ENCODE measurements around the gene VARS2. TPM values are rescaled to one million over a fixed set of nuclear protein-coding genes. Genes with fewer than 3 reads are reported as not detected.

VARS2 gene
- total RNA-seq, 1 donor from 2014 or later = 33.2 TPM

DNA sequence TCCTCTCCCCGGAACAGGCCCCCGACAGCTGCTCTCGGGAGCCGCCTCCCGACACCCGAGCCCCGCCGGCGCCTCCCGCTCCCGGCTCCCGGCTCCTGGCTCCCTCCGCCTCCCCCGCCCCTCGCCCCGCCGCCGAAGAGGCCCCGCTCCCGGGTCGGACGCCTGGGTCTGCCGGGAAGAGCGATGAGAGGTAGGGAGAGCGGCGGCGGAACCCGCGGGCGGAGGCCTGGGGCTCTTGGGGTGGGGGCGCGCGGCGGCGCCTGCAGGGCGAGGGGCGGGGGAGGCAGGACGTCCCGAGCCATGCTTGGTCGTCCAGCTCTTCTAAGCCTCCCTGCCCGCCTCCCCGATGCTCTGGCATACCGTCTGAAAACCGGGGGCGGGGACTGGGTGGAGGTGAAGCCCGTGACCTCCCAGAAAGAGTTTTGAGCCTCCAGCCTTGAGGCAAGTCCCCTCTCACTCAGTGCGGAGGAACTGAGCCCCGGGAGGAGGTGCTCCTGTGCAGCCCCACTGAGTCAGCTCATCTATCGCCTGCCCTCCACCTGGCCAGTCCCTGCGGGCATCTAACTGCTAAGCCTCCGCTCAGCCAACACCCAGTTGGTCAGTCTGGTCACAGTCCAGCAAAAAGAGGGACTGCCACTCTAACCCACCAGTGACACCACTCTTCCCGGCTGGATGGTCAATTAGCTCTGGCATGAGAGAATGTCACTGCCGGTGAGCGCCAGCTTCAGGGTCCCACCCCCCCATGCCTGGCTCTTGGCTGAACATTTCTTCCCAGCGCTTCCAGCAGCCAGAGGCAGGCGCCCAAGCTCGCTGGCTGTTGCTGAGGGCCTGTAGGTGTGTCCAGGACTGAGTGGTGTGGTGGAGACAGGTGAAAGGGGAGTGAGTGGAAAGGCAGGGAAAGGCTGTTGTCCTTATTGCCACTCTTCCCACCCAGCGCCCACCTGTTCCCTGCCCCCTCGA, 29.2 kb upstream of the VARS2 start:
- no peak for DNase-seq (ENCODE audit: low spot score)

DNA sequence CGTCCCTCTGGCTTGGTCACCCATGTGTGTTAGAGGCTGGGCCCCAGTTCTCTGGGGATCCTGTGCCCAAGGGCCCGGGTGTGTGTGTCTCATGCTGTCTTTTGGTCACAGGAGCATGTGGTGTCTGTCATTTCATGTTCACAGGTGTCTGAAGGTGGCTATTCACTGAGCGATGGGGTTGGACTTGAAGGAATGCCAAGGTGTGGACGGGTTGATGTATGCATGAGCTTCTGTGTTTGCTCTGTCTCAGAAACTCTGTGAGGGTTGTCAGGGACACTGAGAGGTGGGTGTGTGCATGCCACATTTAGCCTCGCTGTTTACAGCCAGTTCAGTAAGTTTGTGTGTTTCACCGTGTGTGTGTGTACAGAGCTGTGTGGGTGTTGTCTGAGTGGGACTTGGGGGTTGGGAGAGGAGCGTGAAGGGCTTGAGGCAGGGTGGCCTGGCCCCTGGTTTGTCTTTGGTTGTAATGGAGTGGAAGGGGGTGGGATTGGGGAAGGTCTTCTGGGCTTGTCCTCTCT, 28.5 kb upstream of the VARS2 start:
- no peak for DNase-seq (ENCODE audit: low spot score)

DNA sequence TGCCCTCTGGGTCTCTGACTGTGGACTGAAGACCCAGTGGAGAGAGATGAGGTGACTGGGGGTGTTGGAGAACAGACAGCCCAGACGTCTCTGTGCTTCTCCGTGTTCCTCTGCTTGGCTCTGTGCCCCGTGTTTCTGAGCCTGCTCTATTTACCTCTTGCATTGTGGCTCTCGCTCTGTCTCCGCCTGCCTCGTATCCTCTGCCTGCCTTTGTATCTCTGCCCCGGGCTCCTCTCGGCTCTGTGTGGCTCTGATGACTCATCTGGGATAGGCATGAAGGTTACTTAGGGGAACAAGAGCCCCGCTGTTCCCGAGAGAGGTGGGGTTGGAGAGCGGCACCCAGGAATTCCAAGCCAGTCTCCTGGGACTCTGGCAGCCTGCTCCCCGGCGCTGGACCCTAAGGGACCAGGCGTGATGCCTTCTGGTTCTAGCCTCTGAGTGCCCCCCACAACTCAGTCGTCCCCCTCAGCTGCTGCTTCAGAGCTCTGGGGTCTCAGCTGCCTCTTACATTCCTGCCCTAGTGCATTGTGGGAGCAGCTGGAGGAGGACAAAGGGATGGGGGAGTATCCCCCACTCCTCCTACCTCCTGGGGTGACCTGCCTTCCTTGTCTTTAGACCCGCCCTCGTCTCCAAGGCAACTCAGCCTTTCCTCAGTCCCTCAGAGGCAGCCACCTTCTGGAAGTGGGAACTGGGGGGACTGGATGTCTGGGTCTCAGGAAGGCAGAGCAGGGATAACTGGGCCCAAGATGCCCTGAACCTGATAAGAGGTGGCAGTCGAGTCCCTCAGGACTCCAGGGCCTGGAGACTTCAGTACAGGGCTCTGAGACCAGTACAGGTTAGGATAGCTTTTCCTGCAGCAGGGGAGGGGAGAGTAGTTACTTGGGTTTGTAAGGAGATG, 27.8 kb upstream of the VARS2 start:
- DNase-seq (ENCODE audit: low spot score) = no peak

DNA sequence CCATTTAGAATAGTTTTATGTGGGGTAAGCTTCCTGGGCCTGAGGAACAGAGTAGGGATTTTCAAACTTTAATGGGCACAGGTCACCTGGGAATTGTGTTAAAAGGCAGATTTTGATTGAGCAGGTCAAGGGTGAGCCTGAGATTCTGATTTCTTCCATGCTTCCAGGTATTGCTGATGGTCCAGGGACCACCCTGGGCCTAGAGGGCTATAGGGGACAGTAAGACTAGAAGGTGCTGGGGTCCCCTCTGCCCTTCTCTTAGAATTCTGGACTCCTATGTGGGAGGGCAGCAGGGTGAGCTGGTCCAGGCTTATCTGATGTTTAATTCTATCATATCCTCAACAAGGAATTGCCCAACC, 27.2 kb upstream of the VARS2 start:
- DNase-seq (ENCODE audit: low spot score) = no peak

DNA sequence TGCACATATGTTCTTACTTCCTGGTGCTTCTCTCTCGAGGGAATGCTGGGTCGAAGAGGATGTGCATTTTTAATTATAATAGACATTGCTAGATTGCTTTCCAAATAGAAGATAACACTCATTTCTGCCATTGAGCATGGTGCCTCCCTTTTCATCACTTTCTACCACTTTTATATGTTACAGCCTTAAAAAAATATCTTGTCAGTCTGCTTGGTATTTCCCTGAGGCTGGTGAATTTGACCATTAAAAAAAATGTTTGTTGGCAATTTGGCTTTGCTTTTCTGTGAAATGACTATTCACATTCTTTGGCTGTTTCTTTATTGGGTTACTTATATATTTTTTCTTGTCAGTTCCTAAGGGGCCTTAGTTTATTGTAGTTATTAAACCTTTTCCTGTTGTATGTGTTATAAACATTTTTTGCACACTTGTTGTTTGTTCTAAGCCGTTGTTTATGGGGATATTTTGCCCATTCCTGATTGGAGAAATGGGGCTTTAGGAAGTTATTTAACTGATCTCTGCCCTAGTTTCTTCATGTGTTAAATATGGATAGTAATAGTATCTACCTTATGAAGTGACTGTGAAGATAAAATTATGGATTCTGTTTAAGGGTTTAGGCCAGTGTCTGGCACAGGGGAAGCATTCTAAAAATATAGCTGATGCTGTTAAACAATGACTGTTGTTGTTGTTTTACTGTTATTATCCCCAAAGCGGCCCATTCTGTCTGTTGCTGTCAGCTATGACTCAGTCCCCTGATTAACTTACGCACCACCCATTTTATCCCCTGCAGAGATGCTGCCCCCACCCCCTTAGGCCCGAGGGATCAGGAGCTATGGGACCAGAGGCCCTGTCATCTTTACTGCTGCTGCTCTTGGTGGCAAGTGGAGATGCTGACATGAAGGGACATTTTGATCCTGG, 25.9 kb upstream of the VARS2 start:
- DNase-seq (ENCODE audit: low spot score) = no peak

DNA sequence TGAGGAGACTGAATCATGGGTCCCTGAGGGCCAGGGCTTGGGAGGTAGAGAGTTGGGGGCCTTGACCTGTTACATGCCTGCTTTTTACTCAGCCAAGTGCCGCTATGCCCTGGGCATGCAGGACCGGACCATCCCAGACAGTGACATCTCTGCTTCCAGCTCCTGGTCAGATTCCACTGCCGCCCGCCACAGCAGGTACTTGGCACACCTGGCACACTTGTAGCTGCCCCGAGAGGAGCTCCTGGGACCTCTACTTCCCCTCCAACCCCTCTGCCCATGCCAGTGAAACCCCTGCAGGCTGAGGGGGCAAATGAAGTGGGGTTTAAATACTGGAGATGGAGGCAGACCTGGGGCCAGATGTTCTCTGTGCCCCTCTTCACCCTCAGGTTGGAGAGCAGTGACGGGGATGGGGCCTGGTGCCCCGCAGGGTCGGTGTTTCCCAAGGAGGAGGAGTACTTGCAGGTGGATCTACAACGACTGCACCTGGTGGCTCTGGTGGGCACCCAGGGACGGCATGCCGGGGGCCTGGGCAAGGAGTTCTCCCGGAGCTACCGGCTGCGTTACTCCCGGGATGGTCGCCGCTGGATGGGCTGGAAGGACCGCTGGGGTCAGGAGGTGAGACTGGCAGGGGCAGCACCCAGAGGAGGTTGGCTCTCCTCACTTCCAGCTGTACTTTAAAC, 25.1 kb upstream of the VARS2 start:
- DNase-seq (ENCODE audit: low spot score) = no peak

DNA sequence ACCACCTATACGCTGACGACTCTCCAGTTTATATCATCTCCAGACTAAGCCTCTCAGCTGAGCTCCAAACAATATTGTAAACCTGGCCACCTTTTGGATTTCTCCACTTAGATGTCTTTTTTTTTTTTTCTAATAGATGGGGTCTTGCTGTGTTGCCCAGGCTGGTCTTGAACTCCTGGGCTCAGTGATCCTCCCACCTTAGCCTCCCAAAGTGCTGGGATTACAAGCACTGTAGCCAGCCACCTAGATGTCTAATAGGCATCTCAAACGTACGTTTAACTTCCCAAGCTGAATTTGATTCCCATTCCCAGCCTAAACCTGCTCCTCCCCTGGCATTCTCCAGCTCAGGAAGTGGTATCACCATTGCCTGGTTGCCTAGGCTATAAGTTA, 24.5 kb upstream of the VARS2 start:
- no peak for DNase-seq (ENCODE audit: low spot score)

DNA sequence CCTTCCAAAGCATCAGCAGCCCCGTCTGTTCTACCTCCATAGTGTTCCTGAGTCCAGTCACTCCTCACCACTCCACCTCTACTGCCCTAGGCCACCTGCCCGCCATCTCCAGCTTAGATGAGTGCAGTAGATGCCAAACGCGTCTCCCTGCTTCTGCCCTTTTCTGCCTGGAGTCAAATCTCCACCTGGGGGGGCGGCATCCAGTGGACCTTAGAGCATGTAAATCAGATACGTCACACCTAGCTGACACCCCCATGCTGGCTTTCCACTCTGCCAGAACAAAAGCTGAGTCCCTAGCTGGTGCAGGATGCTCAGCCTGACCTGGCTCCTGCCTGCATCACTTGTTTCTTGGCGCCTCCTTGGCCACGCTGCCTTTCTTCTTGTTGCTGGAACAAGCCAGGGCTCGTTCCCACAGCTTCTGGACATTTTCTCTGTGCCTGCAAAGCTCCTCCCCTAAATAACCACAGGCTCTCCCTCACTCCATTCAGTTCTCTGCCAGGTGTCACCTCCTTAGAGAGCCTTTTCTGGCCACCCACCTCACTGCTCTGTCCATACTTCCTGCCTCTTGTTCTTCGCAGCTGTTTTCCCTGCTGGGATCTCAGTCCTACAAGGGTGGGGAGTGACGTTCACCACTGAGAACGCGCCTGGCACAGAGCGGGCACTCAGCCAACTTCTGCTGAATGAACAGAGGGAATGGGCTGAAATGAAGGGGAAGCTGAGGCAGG, 24.0 kb upstream of the VARS2 start:
- peak; percentile 49 for DNase-seq (ENCODE audit: low spot score)

DNA sequence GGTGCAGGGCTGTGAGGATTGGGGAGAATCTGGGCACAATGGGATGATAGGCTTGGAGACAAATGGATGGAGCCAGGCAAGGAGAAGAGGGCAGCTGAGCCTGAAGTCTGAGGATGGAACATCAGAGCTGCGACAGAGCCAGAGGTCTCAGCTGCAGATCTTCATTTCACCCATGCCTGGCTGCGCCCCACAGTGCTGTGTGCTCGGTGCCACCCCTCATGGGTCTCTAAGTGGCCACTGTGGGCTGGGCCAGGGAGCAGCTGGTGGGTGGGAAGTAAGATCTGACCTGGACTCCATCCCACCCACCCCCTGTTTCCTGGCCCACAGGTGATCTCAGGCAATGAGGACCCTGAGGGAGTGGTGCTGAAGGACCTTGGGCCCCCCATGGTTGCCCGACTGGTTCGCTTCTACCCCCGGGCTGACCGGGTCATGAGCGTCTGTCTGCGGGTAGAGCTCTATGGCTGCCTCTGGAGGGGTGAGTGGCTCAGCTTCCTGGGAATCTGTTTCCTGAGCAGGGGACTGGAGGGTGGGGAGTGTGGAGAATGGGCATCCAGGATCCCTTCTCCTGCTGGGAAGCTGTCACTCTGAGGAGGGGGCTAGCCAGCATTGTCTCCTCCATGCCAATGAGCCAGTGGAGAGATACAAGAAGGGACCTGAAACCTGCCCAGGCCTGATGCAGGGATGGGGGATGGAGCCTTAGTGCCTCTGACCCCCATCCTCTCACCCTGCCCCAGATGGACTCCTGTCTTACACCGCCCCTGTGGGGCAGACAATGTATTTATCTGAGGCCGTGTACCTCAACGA, 23.2 kb upstream of the VARS2 start:
- no peak for DNase-seq (ENCODE audit: low spot score)

DNA sequence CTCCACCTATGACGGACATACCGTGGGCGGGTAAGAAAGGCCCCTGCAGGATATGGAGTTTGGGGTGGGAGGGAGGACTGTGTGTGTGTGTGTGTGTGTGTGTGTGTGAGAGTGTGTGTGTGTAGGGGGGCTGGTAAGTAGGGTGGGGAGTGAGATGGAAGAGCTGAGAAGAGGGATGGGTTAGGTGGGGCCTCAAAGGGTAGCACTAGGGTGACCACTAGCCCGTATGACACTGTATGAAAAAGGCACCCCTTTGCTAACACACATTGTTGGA, 22.7 kb upstream of the VARS2 start:
- DNase-seq (ENCODE audit: low spot score) = no peak

DNA sequence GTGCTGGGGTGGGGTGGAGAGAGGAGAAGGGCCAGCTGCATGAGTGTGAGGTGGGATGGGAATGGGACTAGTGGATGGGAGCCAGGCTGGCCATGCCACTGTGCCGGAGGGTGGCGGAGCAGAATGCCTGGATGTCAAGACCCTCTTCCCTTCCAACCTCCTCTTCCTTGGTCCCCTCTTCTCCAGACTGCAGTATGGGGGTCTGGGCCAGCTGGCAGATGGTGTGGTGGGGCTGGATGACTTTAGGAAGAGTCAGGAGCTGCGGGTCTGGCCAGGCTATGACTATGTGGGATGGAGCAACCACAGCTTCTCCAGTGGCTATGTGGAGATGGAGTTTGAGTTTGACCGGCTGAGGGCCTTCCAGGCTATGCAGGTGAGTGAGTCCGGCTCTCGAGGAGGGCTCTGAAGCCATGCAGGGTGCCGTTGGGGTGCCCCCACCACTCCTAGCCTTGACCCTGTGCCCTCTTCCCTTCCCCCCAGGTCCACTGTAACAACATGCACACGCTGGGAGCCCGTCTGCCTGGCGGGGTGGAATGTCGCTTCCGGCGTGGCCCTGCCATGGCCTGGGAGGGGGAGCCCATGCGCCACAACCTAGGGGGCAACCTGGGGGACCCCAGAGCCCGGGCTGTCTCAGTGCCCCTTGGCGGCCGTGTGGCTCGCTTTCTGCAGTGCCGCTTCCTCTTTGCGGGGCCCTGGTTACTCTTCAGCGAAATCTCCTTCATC, 22.1 kb upstream of the VARS2 start:
- no peak for DNase-seq (ENCODE audit: low spot score)

DNA sequence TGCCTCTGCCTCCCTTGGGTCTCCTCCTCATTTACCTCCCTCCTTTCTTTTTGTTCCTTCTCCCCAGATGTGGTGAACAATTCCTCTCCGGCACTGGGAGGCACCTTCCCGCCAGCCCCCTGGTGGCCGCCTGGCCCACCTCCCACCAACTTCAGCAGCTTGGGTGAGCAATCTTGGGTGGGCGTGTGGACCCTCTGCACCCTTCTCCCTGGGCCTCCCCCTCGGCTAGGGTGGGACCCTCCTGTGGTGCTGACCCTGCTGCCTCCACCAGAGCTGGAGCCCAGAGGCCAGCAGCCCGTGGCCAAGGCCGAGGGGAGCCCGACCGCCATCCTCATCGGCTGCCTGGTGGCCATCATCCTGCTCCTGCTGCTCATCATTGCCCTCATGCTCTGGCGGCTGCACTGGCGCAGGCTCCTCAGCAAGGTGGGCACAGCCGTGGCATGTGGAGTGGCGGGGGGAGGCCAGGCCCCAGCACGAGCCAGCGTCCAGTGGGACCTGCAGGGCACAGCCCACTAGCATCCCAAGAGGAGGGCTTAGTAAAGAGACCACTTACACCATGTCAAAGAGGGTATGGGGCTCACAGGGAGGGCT, 20.9 kb upstream of the VARS2 start:
- DNase-seq (ENCODE audit: low spot score) = no peak

DNA sequence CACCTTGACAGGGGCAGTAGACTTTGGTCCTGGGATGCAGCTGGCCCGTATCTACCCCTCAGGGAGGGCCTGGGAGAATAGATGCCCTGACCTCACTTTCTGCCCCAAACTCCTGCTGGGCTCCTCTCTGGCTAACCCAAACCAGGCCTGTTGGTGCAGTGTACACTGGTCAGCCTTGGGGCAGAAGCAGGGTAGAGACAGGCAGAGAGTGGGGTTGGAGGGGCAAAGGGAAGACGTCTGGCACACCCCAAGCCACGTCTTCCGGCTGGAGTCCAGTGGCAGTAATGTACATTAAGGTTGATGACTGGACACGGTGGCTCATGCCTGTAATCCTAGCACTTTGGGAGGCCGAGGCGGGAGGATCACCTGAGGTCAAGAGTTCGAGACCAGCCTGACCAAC, 20.4 kb upstream of the VARS2 start:
- no peak for DNase-seq (ENCODE audit: low spot score)

DNA sequence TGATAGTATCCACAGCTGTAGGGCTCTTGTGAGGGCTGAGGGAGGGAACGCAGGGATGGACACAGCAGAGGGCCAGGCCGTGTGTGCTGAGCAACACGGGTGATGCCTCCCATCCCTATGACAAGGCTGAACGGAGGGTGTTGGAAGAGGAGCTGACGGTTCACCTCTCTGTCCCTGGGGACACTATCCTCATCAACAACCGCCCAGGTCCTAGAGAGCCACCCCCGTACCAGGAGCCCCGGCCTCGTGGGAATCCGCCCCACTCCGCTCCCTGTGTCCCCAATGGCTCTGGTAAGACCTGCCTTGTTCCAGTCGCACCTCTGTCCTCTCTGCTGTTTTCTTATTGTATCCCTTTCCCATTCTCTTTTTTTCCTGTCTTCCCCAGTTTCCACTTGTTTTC, 19.7 kb upstream of the VARS2 start:
- DNase-seq (ENCODE audit: low spot score) = no peak

DNA sequence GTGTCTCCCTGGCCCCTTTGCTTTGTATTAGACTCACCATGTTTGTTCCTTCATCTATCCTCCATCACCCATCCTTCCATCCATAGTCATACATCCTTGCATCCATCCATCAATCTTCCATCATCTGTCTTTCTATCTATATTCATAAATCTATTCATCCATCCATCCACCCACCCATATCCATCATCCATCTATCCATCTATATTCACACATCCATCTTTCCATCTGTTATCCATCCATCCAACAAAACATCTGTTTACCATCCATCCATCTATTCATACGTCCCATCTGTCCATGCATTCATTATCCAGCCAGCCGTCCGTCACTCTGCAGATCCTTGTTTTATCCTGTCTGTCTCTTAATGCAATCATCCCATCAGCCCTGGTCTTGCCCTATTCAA, 19.1 kb upstream of the VARS2 start:
- no peak for DNase-seq (ENCODE audit: low spot score)

DNA sequence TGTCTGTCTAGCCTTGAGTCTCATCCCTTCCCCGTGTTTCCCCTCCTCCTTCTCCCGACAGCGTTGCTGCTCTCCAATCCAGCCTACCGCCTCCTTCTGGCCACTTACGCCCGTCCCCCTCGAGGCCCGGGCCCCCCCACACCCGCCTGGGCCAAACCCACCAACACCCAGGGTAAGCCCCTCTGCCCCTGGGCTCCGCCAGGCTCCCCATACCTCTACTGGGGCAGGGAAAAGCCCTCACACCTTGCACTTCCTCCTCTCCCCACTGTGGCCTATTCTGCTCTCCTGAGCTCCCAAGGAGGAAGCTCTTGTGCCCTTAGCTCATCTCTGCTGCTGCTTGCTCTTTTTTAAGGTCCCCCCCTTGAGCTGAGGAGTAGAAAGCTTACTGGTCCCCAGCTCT, 18.7 kb upstream of the VARS2 start:
- DNase-seq (ENCODE audit: low spot score) = no peak

DNA sequence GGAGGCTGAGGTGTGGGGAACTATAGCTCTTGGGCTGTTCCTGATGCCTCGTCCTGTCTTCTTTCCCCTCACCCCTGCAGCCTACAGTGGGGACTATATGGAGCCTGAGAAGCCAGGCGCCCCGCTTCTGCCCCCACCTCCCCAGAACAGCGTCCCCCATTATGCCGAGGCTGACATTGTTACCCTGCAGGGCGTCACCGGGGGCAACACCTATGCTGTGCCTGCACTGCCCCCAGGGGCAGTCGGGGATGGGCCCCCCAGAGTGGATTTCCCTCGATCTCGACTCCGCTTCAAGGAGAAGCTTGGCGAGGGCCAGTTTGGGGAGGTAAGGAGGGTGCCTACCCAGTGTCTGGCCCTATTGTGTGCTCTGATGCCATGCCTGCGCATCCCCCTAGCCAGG, 17.5 kb upstream of the VARS2 start:
- DNase-seq (ENCODE audit: low spot score) = no peak

DNA sequence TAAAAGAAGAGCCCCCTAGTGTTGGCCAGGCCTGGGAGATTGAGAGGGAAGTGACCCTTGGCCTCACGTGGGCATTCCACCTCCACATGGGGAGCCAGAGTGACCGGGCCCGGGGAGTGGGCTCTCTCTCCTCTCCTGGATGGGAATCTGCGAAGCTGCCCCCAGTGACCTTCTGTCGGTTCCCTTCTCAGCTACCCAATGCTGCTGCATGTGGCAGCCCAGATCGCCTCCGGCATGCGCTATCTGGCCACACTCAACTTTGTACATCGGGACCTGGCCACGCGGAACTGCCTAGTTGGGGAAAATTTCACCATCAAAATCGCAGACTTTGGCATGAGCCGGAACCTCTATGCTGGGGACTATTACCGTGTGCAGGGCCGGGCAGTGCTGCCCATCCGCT, 16.2 kb upstream of the VARS2 start:
- no peak for DNase-seq (ENCODE audit: low spot score)

Measured in ureter (tissue), 1 donor.